HG02852 (cell line): ENCODE results near the gene HDAC7.
A peak's percentile ranks its signal among the peaks of the same experiment; 100 is the strongest.
"Not testable (repeated sequence)": the region's sequence is repeated elsewhere in the genome, so short reads cannot be mapped to it uniquely, and the experiment has no call there.

Experiments
- ATAC-seq: cut with Tn5 transposase; IDR thresholded peaks from one replicate; pipeline ENCODE4 v1.9.1; 2021; ENCODE audit warnings: mild to moderate bottlenecking, moderate library complexity; ENCODE audit not compliant: unreplicated experiment

Gene HDAC7

DNA sequence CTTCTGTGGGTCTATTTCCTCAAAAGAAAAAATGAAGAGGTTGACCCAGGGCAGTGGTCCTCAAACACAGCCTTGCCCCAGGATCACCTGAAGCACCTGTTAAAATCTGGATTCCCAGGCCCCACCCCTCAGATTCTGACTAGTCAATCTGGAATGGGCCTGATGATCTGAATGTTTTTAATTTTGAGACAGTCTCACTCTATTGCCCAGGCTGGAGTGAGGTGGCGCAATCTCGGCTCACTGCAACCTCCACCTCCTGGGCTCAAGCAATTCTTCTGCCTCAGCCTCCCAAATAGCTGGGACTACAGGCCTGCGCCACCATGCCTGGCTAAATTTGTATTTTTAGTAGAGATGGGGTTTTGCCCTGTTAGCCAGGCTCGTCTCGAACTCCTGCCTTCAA is 4.3 kb downstream of the HDAC7 start:
- not testable (repeated sequence) for ATAC-seq

DNA sequence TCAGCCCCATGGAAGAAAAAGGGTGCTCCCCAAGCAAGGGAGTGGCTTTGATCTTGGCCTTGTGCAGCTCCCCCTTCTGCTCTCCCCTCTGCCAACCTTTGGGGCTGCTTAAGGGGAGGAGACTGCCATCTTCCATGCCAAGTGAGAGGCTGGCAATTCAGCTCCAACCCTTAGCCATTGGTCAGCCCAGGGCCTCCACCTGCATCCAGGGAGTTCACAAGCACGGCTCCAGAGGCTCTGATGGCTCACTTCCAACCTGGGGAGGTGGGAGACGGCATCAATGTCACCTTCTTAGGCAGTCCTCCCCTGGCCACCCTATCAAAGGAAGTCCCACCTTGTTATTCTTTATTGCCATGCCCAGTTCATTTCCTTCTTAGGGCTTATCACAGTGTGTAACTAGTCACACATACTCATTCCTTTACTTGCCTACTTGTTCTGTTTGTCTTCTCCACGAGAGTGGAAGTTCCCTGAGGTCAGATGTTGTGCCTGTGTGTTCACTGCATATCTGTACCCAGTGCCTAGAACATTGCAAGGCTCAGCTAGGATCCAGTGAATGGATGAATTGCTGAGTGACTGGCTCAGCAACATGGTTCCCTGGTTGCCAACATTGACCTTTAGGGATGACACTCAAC is 5.0 kb downstream of the HDAC7 start:
- no peak for ATAC-seq

DNA sequence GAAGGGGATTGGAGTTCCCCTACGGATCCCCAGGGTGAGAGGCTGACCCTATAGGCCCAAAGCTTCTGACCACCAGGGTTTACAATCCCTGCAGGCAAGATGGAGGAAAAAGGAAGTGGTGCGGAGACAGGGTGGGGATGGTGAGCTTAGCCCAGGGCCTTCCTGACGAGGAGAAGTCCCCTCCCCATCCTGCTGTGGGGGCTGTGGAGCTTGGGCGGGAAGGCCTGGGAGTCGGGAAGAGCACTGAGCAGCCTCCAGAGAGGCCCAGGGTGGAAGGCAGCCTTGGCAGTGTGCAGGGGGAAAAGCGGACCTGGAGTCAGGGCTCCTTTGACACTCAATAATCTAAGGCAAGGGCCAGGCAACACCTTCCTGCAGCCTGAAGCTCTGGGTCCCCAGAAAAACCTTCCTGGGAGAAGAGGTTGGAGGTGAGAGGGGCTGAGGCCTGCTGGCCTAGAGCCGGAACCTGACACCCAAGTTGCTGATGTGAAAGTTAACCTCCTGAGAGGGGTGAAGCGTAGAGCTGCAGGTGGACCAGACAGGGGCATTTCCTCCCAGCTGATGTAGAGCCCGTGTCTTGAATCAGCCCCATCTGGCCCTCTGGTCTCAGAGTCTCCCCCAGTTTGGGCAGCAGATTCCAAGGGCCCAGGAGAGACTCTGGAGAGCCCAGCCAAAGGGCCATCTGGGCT is 6.0 kb downstream of the HDAC7 start:
- peak; percentile 33 for ATAC-seq

DNA sequence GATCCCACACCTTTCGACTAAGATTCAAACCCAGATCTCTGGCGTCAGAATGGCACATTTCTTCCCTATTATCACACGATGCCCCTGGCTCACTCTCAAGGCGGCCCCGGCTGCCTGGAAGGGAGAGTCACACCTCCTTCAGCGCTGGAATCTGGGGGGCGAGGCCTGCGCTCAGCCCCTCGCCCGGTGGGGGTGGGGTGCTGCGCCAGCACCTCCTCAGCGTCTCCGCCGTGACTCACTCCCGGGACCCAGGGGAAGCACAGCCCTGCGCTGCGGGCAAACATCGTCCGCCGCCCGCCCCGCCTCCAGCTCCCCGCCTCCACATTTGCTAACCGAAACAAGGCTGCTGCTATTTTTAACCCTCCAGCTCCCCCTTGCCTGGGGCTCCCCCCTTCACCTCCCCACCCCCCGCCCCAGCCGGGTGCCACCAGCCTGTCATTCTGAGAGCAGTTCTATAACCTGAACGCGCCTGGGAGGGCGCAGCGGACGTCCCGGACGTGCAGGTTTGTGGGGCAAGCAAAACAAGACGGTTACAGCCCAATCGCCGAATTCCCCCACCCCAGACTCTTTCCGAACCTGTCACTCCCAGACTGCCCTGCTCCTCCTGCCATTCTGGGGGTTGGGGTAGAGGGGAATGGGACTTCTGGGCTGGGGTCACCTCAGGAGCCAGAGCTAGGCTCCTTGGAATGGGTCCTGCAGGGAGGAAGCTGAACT is 6.7 kb downstream of the HDAC7 start:
- ATAC-seq: peak; percentile 73

DNA sequence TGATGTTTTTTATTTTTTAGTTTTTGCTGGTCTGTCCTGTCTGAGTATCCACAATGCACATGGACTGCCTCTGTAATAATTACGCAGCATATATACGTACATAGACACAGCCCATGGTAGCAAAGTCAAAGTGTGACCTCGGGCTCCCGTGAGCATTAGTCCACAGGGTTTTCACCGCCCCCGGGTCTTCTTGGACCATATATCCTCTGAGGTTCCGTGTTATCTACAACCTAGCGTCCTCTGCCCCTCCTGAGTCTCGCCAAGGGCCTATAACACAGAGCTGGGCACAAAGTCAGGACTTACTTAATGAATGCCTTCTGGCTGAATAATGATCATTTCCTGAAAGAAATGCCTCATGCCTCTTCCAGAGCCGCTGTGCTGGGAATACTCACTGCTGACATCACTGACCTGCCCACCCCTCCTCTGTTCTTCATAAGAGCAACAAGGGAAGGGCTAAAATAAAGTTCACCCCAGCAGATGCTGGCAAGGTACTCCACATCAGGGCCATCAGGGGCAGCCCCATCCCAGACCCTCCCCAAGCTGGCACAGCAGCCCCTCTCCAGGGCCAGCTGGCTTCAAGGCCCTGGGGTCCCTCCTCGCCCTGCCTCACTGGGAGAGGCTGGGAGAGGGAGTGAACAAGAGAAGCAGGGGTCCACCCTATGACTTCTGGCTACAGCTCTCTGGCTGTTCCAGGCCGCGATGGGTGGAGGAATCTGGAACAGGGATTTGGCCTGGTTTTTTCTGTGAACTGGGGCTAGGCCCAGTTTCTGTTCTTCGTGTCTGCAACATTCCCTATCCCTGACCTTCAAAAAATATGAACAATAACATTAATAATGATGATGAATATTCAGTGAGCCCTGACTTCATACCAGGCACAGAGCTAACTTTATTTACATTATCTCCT is 7.9 kb downstream of the HDAC7 start:
- ATAC-seq: no peak

DNA sequence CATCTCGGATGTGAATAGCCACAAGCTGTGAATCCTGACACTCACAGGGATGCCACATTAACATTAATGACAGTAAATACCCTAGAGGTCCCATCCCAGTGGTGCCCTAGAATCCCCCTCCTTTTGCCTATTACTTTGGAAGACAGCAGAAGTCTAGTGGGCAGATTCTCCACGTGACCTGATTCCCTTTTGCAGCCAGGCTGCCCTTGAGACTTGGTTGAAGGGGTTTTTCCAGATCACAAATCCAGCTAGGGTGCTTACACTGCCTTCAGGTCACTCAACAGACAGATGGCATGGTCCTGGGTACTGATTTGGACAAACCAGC is 8.7 kb downstream of the HDAC7 start:
- no peak for ATAC-seq

DNA sequence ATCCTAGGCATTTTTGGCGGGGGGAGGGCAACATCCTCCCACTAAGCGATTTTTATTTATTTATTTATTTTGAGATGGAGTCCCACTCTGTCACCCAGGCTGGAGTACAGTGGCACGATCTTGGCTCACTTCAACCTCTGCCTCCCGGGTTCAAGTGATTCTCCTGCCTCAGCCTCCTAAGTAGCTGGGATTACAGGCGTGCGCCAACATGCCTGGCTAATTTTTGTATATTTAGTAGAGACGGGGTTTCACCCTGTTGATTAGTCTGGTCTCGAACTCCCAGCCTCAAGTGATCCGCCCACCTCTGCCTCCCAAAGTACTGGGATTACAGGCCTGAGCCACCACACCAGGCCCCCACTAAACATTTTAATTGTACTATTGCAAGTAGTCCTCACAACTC is 10.2 kb downstream of the HDAC7 start:
- not testable (repeated sequence) for ATAC-seq

DNA sequence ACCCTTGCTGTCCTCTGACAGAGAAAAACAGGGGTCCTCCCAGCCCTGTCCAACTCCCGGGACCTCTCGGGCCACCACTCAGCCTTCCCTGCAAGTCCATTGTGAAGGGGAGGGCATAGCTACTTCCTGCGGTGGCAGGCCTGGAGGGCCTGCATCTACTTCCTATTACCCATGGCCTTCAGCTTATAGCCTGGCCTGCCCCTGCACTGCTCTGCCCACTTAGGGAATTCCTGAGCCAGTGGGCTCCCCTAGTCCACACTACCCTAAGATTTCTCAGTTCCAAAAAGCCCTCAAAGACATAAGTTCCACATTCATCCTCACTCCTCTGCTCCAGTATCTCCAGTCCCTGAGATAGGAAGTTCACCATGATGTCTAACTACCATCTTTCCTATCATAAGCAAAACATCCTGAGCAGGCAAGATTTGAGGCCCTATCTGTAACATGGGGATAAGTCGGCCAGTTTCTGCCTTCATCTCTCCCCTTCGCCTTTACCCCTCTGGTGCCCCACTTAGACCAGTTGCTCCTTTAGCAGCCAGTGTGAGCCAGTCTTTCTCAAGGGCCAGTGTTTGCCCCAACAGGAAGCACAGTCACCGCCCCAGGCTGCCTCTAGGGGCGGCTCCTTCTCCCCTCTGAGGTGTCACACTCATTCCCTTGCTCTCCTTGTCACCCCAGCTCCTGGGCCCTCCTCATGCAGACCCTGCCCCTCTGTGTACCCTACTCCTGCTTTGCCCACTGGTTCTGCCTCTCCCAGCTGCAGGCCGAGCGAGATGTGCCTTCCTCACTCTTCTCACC is 10.9 kb downstream of the HDAC7 start:
- no peak for ATAC-seq

DNA sequence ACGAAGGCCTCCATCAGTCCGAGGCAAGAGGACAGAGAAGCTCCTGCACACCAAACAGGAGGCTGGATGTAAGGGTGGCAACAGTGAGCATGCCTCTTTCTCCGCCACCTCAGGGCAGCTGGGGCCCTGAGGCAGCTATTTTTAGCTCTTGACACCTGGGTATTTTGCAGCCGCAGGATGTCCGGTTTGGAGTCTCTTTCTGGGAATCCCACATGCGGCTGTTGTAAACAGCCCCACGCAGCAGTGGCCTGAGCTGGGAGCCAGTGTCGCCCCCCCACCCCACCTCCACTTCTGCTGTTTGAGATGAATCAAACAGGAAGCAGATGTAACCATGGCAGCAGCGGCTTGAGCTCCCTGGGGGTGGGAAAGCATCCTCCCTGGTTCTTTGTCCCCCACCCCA is 11.7 kb downstream of the HDAC7 start:
- peak; percentile 37 for ATAC-seq

DNA sequence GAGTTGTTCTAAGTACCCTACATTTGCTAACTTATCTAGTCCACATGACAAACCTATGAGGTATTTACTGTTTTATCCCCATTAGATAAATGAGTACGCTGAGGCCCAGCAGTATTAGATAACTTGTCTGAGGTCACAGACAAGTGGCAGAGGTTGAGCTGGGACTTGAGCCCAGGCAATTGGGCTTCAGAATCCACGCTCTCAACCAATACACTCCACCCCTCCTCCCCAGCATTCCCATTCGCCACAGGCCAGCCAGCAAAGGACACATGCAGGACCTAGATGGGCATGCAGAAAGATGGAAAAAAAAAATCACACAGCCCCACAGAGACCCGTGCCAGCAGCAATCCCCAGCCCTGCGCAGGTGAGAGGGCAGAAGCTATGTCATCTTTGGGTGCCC is 12.4 kb downstream of the HDAC7 start:
- no peak for ATAC-seq

DNA sequence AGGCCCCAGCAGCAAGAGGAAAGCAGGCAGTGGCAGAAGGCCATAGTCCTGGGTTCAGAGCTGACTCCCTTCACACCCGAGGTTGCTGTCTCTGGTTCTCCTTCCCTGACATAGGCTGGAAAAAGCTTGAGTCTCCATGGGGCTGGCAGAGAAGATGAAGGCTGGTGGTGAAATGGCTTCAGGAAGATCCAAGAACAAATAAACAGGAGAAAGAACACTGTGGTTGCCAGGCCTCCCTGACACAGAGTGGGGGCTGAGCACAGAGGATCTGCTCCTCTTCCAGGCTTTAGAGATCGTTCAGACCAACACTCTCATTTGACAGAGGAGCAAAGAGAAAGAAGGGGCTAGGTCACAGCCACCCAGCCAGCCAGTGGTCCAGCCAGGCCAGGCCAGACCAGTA is 14.3 kb downstream of the HDAC7 start:
- ATAC-seq: no peak

DNA sequence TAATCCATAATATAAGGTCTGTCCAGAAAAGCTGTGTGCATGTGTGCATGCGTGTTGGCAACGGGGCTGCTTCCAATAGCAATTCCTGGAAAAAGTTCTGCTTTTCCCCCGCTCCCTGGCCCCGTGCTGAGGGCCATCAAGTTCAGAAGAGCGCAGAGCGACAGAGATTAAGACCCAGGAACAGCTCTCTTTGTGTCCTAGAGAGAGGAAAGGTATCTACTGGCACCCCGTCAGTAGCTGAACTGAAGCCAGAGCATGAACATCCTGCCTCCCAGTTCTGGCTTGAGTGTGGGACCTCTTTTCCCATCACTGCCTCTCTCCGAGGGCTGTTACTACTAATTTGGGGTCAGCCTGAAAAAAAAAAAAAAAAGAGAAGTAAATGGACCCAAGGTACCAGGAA is 15.5 kb downstream of the HDAC7 start:
- no peak for ATAC-seq

DNA sequence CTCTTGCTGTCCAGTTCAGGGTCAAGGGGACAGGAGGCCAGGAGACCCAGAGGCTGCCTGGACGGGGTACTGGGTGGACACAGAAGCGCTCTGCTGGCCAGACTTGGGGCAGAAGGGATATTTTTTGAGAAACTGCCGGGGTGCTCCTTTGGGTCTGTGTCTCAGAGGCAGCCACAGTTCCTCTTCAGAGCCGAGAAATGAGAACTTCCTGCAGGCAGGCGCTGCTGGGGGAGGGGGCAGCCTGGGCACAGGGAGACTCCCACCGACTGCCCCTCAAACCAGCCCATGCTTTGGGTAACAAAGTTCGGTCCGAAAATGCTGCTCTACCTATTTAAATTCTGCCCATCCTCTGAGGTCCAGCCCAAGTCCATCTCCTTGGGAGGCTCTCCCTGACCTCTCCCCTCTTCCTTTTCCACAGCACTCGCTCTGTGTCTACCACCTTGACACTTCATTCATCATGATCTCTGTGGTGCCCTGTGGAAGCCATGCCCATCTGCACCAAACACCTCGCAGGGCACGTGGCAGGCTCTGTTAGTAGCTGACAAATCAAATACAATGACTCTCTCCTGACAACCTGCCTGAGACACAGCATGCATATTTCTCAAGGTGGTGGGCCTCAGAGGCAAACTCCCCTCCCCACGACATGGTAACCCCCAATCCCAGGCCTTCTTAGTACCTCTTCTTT is 16.4 kb downstream of the HDAC7 start:
- no peak for ATAC-seq

DNA sequence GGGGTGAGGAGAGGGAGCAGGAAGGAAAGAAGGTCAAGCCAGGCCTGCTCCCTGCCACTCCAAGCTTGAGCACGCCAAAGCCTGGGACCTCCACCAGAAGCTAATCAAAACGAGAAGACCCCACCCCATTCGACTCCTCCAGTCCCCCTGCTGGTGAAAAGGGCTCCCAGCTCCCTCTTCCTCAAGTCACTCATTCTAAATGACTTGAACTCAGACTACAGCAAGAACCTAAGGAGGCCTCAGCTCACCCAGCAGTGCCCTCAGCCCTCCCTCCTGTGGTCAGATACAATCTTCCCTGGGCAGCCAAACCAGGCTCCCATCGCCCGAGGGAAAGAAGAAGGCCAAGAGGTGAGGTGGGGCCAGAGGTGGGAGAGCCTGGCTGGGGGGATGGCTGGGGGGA is 17.4 kb downstream of the HDAC7 start:
- ATAC-seq: no peak

DNA sequence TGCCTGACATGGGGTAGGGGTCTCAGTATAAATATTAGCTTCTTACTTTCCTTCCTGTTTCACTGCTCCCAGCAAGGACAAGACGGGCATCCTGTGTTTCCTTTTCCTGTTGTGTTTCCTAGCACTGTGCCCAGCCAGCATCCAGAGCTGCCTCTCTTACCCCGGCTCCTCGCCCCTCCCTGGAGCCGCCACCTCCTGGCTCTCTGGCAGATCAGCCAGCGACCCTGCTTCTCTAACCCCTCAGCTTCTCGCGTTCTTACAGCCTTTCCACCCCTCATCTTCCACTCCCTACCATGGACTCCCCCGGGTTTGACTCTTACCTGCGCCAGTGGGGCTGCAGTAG is 17.8 kb downstream of the HDAC7 start:
- ATAC-seq: no peak

DNA sequence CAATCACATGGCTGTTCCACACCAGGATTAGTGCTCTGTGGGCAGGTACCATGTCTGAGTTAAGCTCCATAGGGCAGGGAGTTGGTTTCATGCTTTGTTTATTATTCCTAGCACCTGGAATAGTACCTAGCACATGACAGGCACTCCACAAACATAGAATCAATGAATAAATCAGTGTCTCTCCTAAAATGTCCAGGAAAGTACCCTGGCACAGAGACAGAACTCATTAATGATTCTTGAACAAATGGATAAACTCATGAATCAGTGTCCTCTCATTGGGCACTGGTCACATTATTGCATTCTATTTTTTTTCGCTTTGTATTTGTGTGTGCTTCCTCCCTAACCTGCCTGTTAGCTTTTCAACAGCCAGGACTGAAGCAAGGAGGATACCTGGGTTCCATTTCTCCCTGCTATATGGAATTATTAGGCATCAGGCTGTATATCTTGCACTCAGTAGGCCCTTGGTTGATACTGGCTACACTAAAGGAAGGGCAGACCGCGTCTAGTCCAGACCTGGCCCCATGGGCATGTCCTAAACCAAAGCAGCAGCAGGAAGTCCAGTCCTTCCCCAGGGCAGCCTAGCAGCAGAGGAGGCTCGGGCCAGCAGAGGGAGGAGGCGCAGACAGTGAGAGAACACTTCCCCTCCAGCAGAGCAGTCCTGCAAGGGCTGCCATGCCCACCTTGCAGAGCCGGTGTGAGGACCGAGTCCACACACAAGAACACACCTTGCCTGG is 18.4 kb downstream of the HDAC7 start:
- no peak for ATAC-seq

DNA sequence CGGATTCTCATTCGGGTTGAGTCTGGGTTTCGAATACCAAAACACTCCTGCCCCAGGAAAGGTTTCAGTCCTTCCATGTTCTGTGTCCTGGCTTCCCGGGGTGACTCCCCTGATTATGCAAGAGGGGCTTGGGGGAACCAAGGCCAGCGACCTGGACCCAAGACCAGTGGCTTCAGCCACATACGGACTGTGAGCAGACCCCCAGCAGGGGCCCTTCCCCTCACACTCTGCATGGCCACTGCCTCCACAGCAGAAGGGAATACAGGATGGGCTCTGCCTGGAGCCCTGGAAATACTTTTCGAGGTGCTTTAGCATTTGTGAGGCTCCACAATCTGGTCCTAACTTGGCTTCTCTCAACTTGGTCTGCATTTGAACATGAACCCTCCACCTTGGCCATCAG is 19.1 kb downstream of the HDAC7 start:
- ATAC-seq: no peak

DNA sequence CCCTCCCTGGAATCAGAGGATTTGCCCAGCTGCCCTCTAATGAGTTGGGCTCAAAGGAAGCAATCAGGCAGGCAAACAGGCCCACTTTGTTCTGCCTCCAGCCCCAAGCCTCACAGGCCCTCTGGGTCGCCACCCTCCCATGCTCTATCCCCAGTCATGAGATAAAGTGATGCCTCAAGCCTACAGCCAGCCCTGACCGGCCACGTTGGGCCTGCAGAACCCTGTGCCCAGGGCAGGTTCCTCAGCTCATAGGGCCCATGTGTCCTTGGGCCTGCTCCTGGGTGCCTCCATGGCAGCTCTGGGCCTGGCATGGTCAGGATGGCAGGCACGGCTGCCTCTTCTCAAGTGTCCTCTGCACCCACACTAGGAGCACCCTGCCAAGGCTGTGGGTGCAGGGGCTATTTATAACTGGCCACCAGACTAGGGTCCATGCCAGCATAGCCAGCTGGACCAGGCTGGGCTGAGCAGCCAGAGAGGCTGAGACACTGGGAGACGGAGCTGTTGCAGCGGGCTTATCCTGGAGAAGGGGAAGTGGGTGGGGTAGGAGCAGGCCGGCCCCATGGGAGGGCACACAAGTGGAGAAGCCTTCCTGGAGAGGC is 20.2 kb downstream of the HDAC7 start:
- no peak for ATAC-seq

DNA sequence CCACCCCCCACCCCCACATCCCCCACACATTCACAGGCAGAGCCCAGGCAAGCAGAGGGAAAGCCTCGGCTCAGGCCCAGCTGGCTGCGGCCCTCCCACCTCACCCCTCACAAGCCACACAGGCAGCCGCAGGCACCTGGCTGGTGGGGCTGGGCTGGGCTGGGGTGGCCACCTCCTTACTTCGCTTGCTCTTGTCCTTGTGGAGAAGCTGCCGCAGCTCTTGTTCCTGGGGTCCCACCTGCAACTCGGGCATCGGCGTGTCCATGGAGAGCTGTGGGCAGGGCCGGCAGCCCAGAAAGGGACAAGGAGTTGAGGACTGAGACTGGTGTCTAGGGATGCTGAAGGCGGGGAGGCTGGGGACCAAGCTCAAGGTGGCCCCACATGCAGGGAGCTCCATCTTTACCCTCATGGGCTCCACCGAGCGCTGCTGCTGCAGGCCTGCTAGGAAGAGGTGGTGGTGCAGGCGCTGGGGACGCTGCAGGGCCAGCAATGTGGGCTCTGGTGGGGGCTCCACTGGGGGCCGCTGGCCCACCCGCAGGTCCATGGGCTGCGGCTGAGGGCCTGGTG is 21.2 kb downstream of the HDAC7 start:
- ATAC-seq: no peak
